Measurements from ENCODE around the gene PCDHA5. TPM values are rescaled to one million over a fixed set of nuclear protein-coding genes. Genes with fewer than 3 reads are reported as not detected.
"Not testable (repeated sequence)": the region's sequence is repeated elsewhere in the genome, so short reads cannot be mapped to it uniquely, and the experiment has no call there.

Gene PCDHA5
- total and polyA plus RNA-seq, 9 donors = 0.07 to 1.4 (median 0.40) TPM

DNA sequence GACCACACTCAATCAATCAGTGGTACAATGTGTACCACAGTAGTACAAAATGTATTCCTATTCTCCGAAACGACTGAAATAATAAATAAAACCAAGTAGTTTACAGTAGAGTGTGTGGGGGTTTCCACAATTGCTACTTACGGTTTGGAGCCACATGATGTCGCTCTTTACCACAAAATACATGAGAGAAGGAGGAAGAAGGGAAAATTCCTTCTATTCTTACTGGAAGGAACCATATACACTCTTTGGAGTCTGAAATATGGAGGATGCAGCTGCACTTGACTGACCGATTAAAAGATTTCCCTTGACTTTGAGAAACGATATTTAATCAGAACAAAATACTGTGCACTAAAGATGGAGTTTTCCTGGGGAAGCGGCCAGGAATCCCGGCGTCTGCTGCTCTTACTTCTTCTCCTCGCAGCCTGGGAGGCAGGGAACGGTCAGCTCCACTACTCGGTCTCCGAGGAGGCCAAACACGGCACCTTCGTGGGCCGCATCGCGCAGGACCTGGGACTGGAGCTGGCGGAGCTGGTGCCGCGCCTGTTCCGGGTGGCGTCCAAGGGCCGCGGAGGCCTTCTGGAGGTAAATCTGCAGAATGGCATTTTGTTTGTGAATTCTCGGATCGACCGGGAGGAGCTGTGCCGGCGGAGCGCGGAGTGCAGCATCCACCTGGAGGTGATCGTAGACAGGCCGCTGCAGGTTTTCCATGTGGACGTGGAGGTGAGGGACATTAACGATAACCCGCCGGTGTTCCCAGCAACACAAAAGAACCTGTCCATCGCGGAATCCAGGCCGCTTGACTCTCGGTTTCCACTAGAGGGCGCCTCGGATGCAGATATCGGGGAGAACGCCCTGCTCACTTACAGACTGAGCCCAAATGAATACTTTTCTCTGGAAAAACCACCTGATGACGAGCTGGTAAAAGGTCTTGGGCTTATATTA, 14.3 kb upstream of the PCDHA5 start, which contains the start of gene PCDHA4:
Gene PCDHA4, plus strand, starts transcription at position 235 of the 942 bp plus-strand sequence.
- Histone ChIP-seq H3K27me3 (no peaks in the 10 kb centered on the region), H3K4me1 (ENCODE audit: insufficient read depth) (no peaks in the 10 kb centered on the region), H3K4me3 (peak within 1 kb of the TSS; percentile 9), H3K27ac (no peak within 1 kb of the TSS), H3K9me3 (peaks cover 0 to 18% of the 10 kb centered on the region in 2 donors), H3K36me3 (no peaks in the 10 kb centered on the region)
- WGBS, 3 donors = 13 to 22% (median 13%) methylated on average over 37 to 44 of the region's 47 CpGs
- intact Hi-C loops (cut with DNase I) = no loop called here
- peak in 2 of 5 donors; percentile 41 to 55 for DNase-seq
- no peak for TF ChIP-seq EP300 (IDR thresholded peaks at IDR 0.05)
- no peak for TF ChIP-seq POLR2A (IDR thresholded peaks at IDR 0.05)
- TF ChIP-seq, protein P1, sequence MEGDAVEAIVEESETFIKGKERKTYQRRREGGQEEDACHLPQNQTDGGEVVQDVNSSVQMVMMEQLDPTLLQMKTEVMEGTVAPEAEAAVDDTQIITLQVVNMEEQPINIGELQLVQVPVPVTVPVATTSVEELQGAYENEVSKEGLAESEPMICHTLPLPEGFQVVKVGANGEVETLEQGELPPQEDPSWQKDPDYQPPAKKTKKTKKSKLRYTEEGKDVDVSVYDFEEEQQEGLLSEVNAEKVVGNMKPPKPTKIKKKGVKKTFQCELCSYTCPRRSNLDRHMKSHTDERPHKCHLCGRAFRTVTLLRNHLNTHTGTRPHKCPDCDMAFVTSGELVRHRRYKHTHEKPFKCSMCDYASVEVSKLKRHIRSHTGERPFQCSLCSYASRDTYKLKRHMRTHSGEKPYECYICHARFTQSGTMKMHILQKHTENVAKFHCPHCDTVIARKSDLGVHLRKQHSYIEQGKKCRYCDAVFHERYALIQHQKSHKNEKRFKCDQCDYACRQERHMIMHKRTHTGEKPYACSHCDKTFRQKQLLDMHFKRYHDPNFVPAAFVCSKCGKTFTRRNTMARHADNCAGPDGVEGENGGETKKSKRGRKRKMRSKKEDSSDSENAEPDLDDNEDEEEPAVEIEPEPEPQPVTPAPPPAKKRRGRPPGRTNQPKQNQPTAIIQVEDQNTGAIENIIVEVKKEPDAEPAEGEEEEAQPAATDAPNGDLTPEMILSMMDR (IDR thresholded peaks at IDR 0.05) = no peak

DNA sequence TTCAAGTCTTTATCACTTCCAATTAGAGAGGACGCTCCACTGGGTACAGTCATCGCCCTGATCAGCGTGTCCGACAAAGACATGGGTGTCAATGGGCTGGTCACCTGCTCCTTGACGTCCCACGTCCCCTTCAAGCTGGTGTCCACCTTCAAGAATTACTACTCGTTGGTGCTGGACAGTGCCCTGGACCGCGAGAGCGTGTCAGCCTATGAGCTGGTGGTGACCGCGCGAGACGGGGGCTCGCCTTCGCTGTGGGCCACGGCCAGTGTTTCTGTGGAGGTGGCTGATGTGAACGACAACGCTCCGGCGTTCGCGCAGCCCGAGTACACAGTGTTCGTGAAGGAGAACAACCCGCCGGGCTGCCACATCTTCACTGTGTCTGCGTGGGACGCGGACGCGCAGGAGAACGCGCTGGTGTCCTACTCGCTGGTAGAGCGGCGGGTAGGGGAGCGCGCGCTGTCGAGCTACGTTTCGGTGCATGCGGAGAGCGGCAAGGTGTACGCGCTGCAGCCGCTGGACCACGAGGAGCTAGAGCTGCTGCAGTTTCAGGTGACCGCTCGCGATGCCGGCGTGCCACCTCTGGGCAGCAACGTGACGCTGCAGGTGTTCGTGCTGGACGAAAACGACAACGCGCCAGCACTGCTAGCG, 13.0 kb upstream of the PCDHA5 start:
- H3K27ac ChIP-seq; H3K4me3 ChIP-seq; H3K4me1 ChIP-seq (ENCODE audit: insufficient read depth); intact Hi-C loops (cut with DNase I); H3K27me3 ChIP-seq; H3K36me3 ChIP-seq; DNase-seq: not testable (repeated sequence)
- 54 to 70% (median 59%) methylated on average over 60 to 62 of the region's 62 CpGs for WGBS, 3 donors
- peaks cover 0 to 11% of the 10 kb centered on the region in 2 donors for H3K9me3 ChIP-seq

DNA sequence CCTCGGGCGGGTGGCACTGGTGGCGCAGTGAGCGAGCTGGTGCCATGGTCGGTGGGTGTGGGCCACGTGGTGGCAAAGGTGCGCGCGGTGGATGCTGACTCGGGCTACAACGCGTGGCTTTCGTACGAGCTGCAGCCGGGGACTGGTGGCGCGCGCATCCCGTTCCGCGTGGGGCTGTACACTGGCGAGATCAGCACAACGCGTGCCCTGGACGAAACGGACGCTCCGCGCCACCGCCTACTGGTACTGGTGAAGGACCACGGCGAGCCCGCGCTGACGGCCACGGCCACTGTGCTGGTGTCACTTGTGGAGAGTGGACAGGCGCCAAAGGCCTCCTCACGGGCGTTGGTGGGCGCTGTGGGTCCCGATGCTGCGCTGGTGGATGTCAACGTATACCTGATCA, 12.5 kb upstream of the PCDHA5 start:
- H3K9me3 ChIP-seq = peaks cover 0 to 11% of the 10 kb centered on the region in 2 donors
- no peak for DNase-seq

DNA sequence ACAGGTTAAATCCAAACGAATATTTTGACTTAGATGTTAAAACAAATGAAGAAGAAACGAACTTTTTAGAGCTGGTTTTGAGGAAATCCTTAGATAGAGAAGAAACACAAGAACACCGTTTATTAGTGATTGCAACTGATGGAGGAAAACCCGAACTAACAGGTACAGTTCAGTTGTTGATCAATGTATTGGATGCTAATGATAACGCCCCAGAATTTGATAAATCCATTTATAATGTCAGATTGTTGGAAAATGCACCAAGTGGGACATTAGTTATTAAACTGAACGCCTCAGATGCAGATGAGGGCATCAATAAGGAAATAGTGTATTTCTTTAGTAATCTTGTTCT, 842 bp downstream of the PCDHA5 start:
- no peak overlapping the region for H3K27ac ChIP-seq
- H3K36me3 ChIP-seq = no peaks in the 10 kb centered on the region
- H3K9me3 ChIP-seq = peaks cover 0 to 8% of the 10 kb centered on the region in 2 donors
- no peaks in the 10 kb centered on the region for H3K4me1 ChIP-seq (ENCODE audit: insufficient read depth)
- TF ChIP-seq, protein P1 (IDR thresholded peaks at IDR 0.05) = no peak
- no peak for TF ChIP-seq POLR2A (IDR thresholded peaks at IDR 0.05)
- no peak for TF ChIP-seq EP300 (IDR thresholded peaks at IDR 0.05)
- intact Hi-C loops (cut with DNase I) = no loop called here
- no peak for DNase-seq
- H3K27me3 ChIP-seq = no peaks in the 10 kb centered on the region
- WGBS, 3 donors = 25 to 32% (median 27%) methylated on average over 6 of the region's 6 CpGs
- no peak overlapping the region for H3K4me3 ChIP-seq

More for the DNA sequence above, 12.5 kb upstream of the PCDHA5 start:
- H3K36me3 ChIP-seq = no peaks in the 10 kb centered on the region
- TF ChIP-seq POLR2A (IDR thresholded peaks at IDR 0.05) (no peak), EP300 (IDR thresholded peaks at IDR 0.05) (no peak)
- TF ChIP-seq, protein P1 (IDR thresholded peaks at IDR 0.05) = no peak
- 59 to 72% (median 67%) methylated on average over 40 to 43 of the region's 43 CpGs for WGBS, 3 donors
- no peak overlapping the region for H3K27ac ChIP-seq
- no peaks in the 10 kb centered on the region for H3K4me1 ChIP-seq (ENCODE audit: insufficient read depth)
- no peaks in the 10 kb centered on the region for H3K27me3 ChIP-seq
- intact Hi-C loops (cut with DNase I) = no loop called here
- H3K4me3 ChIP-seq = no peak overlapping the region

DNA sequence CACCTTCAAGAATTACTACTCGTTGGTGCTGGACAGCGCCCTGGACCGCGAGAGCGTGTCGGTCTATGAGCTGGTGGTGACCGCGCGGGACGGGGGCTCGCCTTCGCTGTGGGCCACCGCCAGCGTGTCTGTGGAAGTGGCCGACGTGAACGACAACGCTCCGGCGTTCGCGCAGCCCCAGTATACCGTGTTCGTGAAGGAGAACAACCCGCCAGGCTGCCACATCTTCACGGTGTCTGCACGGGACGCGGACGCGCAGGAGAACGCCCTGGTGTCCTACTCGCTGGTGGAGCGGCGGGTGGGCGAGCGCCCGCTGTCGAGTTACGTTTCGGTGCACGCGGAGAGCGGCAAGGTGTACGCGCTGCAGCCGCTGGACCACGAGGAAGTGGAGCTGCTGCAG, 1.6 kb downstream of the PCDHA5 start:
- H3K27me3 ChIP-seq; H3K4me3 ChIP-seq; H3K27ac ChIP-seq; DNase-seq; H3K9me3 ChIP-seq; H3K36me3 ChIP-seq; intact Hi-C loops (cut with DNase I); H3K4me1 ChIP-seq (ENCODE audit: insufficient read depth): not testable (repeated sequence)
- WGBS, 3 donors = 40 to 54% (median 53%) methylated on average over 48 of the region's 48 CpGs
